A673 (cell line): Measurements from ENCODE around the gene ZNF205.

Experiments used
- CTCF ChIP-seq: fragments of 300-800, 200-600 bp; sonication (generic); conservative IDR thresholded peaks from 2 replicates; pipeline ENCODE4 v1.5.1; 2017; ENCODE audit warnings: low read depth, mild to moderate bottlenecking, antibody characterized with exemption, low read length, moderate library complexity, mixed read lengths
- EZH2 ChIP-seq: fragments of 200-600 bp; sonication (generic); IDR thresholded peaks from 2 replicates; pipeline ENCODE4 v1.6.1; 2017; ENCODE audit warnings: borderline replicate concordance, low read depth, mild to moderate bottlenecking, mixed read lengths, antibody characterized with exemption, low read length; ENCODE audit not compliant: poor library complexity, severe bottlenecking

GRCh38 chr16:3084969-3085670 lies 27.3 kb upstream of the ZNF205 start:
- TF ChIP-seq CTCF (no peak), EZH2 (no peak)
